ENCODE data around the gene DSCAML1. TPM values are rescaled to one million over a fixed set of nuclear protein-coding genes. Genes with fewer than 3 reads are reported as not detected.

DSCAML1 gene
- total and polyA plus RNA-seq, 2 of the 8 experiments (the other 6 are each of a cell fraction or from before 2014, with no cell fraction given): 0.19 to 0.24 TPM

GRCh38 chr11:117579161-117579560, 217.9 kb downstream of the DSCAML1 start (continued):
- TF ChIP-seq JUND (IDR thresholded peaks at IDR 0.05; ENCODE audit: low read length): no peak
- no peak for TF ChIP-seq GABPA (IDR thresholded peaks at IDR 0.05; ENCODE audit: borderline replicate concordance, insufficient read depth, low read length)

Data from H1 (cell line).